SK-N-SH (cell line): ENCODE measurements around the gene COLEC12. TPM values are rescaled to one million over a fixed set of nuclear protein-coding genes. Genes with fewer than 3 reads are reported as not detected.

ENCODE experiments used
- polyA plus RNA-seq, 3 experiments: library from polyadenylated mRNA; depleted of rRNA; stranded (reverse); fragments of >200 nt; gene quantifications; 2 replicates each; pipeline ENCODE4 v1.2.3, GENCODE V29; 2012

COLEC12 gene
- polyA plus RNA-seq, 1 of the 3 experiments (the other 2 are of a cell fraction): 41.2 TPM

Other genes starting within 250 kb of the COLEC12 start
- 12.3 and 14.4 TPM in 2 replicates for gene THOC1, start 232.7 kb downstream of the COLEC12 start, polyA plus RNA-seq (2012; rRNA removed)
- not detected in 2 replicates for gene CETN1, start 79.7 kb upstream of the COLEC12 start, polyA plus RNA-seq (2012; rRNA removed)
- gene CLUL1, start 96.3 kb upstream of the COLEC12 start, polyA plus RNA-seq (2012; rRNA removed): 1.0 and 1.5 TPM in 2 replicates
- 92.1 and 101 TPM in 2 replicates for gene TYMS, start 157.0 kb upstream of the COLEC12 start, polyA plus RNA-seq (2012; rRNA removed)
- gene ENOSF1, start 211.9 kb upstream of the COLEC12 start, polyA plus RNA-seq (2012; rRNA removed): 23.3 and 25.9 TPM in 2 replicates